WTC11 (cell line): ENCODE data around the gene IMMT. TPM values are rescaled to one million over a fixed set of nuclear protein-coding genes. Genes with fewer than 3 reads are reported as not detected.

Experiments
- ATAC-seq: fragments of 200-7000 bp; cut with Tn5 transposase; 2 replicates; pipeline ENCODE4 v1.10.0; 2021; ENCODE audit warnings: mild to moderate bottlenecking, moderate library complexity
- CTCF ChIA-PET: fragments of 300-600 bp; sonication (Branson Sonifier 250); formaldehyde crosslinking; loops from one replicate; lab custom pipeline; 2021; ENCODE audit warnings: antibody characterized with exemption; lab: Charles Lee
- POLR2A ChIA-PET: fragments of 350-600 bp; sonication (Branson Sonifier 250); formaldehyde crosslinking; loops from one replicate; lab custom pipeline; 2021; ENCODE audit warnings: antibody characterized with exemption; lab: Charles Lee
- DNase-seq: peaks from one replicate; pipeline ENCODE4 v3.0.0; 2021; ENCODE audit warnings: low spot score
- H3K27ac Mint-ChIP-seq: 2 replicates; pipeline ENCODE4 v1.8.0; 2021; ENCODE audit warnings: mixed read lengths
- H3K27me3 Mint-ChIP-seq: 2 replicates; pipeline ENCODE4 v1.8.0; 2021; ENCODE audit warnings: low read depth, mild to moderate bottlenecking, moderate library complexity, mixed read lengths
- H3K36me3 Mint-ChIP-seq: 2 replicates; pipeline ENCODE4 v1.8.0; 2021; ENCODE audit warnings: mixed read lengths
- H3K4me1 Mint-ChIP-seq: 2 replicates; pipeline ENCODE4 v1.8.0; 2022; ENCODE audit warnings: mixed read lengths
- H3K4me3 Mint-ChIP-seq: 2 replicates; pipeline ENCODE4 v1.8.0; 2021; ENCODE audit warnings: mild to moderate bottlenecking, moderate library complexity, mixed read lengths
- H3K9me3 Mint-ChIP-seq: 2 replicates; pipeline ENCODE4 v1.8.0; 2021; ENCODE audit warnings: mixed read lengths
- ATF2 ChIP-seq: sonication (generic); formaldehyde crosslinking; IDR thresholded peaks from 2 replicates; pipeline ENCODE4 v1.8.1; 2022; ENCODE audit warnings: low read depth, missing genetic modification reagents, borderline replicate concordance
- ELF4 ChIP-seq: sonication (generic); formaldehyde crosslinking; IDR thresholded peaks from 2 replicates; pipeline ENCODE4 v1.8.1; 2022; ENCODE audit warnings: low read depth, mild to moderate bottlenecking, moderate library complexity, missing genetic modification reagents
- ETV6 ChIP-seq: sonication (generic); formaldehyde crosslinking; IDR thresholded peaks from 2 replicates; pipeline ENCODE4 v1.8.1; 2022; ENCODE audit warnings: mild to moderate bottlenecking, missing genetic modification reagents
- FOXP1 ChIP-seq: sonication (generic); formaldehyde crosslinking; IDR thresholded peaks from 2 replicates; pipeline ENCODE4 v1.8.0; 2022; ENCODE audit warnings: missing genetic modification reagents, mild to moderate bottlenecking, moderate library complexity, borderline replicate concordance
- GABPB1 ChIP-seq: sonication (generic); formaldehyde crosslinking; IDR thresholded peaks from 2 replicates; pipeline ENCODE4 v1.8.1; 2023; ENCODE audit warnings: mild to moderate bottlenecking, missing genetic modification reagents
- JUN ChIP-seq: sonication (generic); formaldehyde crosslinking; IDR thresholded peaks from 2 replicates; pipeline ENCODE4 v1.8.0; 2023; ENCODE audit warnings: mild to moderate bottlenecking, missing genetic modification reagents
- KAT7 ChIP-seq: sonication (generic); formaldehyde crosslinking; IDR thresholded peaks from 2 replicates; pipeline ENCODE4 v1.8.1; 2023; ENCODE audit warnings: missing genetic modification reagents, mild to moderate bottlenecking, borderline replicate concordance
- MXD4 ChIP-seq: fragments of 250-450 bp; sonication (Bioruptor Pico); IDR thresholded peaks from 2 replicates; pipeline ENCODE4 v1.8.0; 2021; ENCODE audit warnings: mild to moderate bottlenecking, moderate library complexity, borderline replicate concordance
- NR1H2 ChIP-seq: sonication (generic); formaldehyde crosslinking; IDR thresholded peaks from 2 replicates; pipeline ENCODE4 v1.9.0; 2021; ENCODE audit warnings: mild to moderate bottlenecking, moderate library complexity, missing genetic modification reagents
- NR2C2 ChIP-seq: sonication (generic); formaldehyde crosslinking; IDR thresholded peaks from 2 replicates; pipeline ENCODE4 v1.8.0; 2022; ENCODE audit warnings: mild to moderate bottlenecking, missing genetic modification reagents
- TP53 ChIP-seq: sonication (generic); formaldehyde crosslinking; IDR thresholded peaks from 2 replicates; pipeline ENCODE4 v1.8.1; 2023; ENCODE audit warnings: mild to moderate bottlenecking, missing genetic modification reagents
- USF2 ChIP-seq: sonication (generic); formaldehyde crosslinking; IDR thresholded peaks from 2 replicates; pipeline ENCODE4 v1.8.1; 2023; ENCODE audit warnings: mild to moderate bottlenecking, missing genetic modification reagents, moderate library complexity
- ZMAT4 ChIP-seq: fragments of 250-450 bp; sonication (Bioruptor Pico); IDR thresholded peaks from 2 replicates; pipeline ENCODE4 v1.9.0; 2021; ENCODE audit warnings: mild to moderate bottlenecking
- ZNF138 ChIP-seq: sonication (generic); formaldehyde crosslinking; conservative IDR thresholded peaks from 2 replicates; pipeline ENCODE4 v1.8.1; 2022; ENCODE audit warnings: mild to moderate bottlenecking, moderate library complexity, missing genetic modification reagents
- ZNF396 ChIP-seq: fragments of 250-450 bp; sonication (Bioruptor Pico); IDR thresholded peaks from 2 replicates; pipeline ENCODE4 v1.8.0; 2021; ENCODE audit warnings: mild to moderate bottlenecking, moderate library complexity, borderline replicate concordance
- ZNF416 ChIP-seq: fragments of 250-450 bp; sonication (Bioruptor Pico); IDR thresholded peaks from 2 replicates; pipeline ENCODE4 v1.9.0; 2021; ENCODE audit warnings: mild to moderate bottlenecking, inconsistent platforms
- ZNF512 ChIP-seq: sonication (generic); formaldehyde crosslinking; IDR thresholded peaks from 2 replicates; pipeline ENCODE4 v1.8.1; 2022; ENCODE audit warnings: missing genetic modification reagents, borderline replicate concordance
- total RNA-seq: library from RNA; stranded (reverse); gene quantifications from 3 replicates; pipeline ENCODE4 v1.2.3, GENCODE V29; 2021
- TF ChIP-seq, protein P1 (sequence below): fragments of 250-450 bp; sonication (Bioruptor Pico); IDR thresholded peaks from 2 replicates; pipeline ENCODE4 v1.9.0; 2021; ENCODE audit warnings: moderate library complexity, mild to moderate bottlenecking, inconsistent platforms, borderline replicate concordance
- TF ChIP-seq, protein P2 (sequence below): sonication (generic); formaldehyde crosslinking; IDR thresholded peaks from 2 replicates; pipeline ENCODE4 v1.8.0; 2022; ENCODE audit warnings: mild to moderate bottlenecking, missing genetic modification reagents
- TF ChIP-seq, protein P3 (sequence below): sonication (generic); formaldehyde crosslinking; IDR thresholded peaks from 2 replicates; pipeline ENCODE4 v1.8.0; 2022; ENCODE audit warnings: mild to moderate bottlenecking, missing genetic modification reagents
- TF ChIP-seq, protein P4 (sequence below): sonication (generic); formaldehyde crosslinking; IDR thresholded peaks from 2 replicates; pipeline ENCODE4 v1.8.1; 2022; ENCODE audit warnings: low read depth, mild to moderate bottlenecking, moderate library complexity, missing genetic modification reagents, borderline replicate concordance

Gene IMMT
- total RNA-seq, 1 experiment from 2014 or later, result 102 TPM

DNA sequence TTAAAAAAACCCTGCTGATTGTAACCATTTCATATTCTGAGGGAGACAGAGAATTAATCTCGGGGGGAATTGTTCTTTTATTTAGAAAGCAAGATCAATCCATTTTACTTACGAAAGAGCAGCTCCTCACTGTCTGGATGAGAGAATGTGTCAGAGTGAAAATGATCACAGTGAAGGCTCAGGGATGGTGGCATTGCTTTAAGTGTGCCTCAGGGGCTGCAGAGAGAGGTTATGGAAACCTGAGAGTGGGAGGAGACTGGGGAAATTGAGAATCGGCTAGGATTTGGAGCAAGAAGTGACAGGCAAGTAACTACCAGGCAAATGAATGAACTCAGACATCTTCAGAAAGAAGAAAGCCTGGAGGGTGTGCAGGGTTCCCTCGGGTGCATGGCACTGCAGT, 38.2 kb upstream of the IMMT start:
- Mint-ChIP-seq H3K9me3 (no peaks in the 10 kb centered on the region), H3K27me3 (no peaks in the 10 kb centered on the region), H3K4me1 (peaks cover 11% of the 10 kb centered on the region), H3K4me3 (no peak overlapping the region), H3K36me3 (no peaks in the 10 kb centered on the region), H3K27ac (no peak overlapping the region)
- peak; percentile 34; the same call in 1 of the 2 replicates for ATAC-seq
- ChIA-PET POLR2A (no interaction called here), CTCF (interaction anchor here (1.1 to 1.2 kb wide), 2 partner anchors 12 to 139 kb away, joined by 3 to 7 read pairs; no protein-coding TSS in a partner anchor)
- TF ChIP-seq ZNF138 (CRISPR knock-in tag), result no peak
- DNase-seq, result no peak

GRCh38 chr2:86232910-86233309, 37.6 kb upstream of the IMMT start:
- TF ChIP-seq ZNF512 (CRISPR knock-in tag) (no peak), KAT7 (no peak), ZNF416 (CRISPR knock-in tag) (no peak), USF2 (no peak), ZNF138 (CRISPR knock-in tag) (no peak), JUN (CRISPR knock-in tag) (no peak), GABPB1 (no peak), FOXP1 (CRISPR knock-in tag) (no peak), ETV6 (CRISPR knock-in tag) (no peak)
- TF ChIP-seq, protein P1, sequence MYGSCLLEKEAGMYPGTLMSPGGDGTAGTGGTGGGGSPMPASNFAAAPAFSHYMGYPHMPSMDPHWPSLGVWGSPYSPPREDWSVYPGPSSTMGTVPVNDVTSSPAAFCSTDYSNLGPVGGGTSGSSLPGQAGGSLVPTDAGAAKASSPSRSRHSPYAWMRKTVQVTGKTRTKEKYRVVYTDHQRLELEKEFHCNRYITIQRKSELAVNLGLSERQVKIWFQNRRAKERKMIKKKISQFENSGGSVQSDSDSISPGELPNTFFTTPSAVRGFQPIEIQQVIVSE (CRISPR knock-in tag), result no peak
- TF ChIP-seq, protein P2, sequence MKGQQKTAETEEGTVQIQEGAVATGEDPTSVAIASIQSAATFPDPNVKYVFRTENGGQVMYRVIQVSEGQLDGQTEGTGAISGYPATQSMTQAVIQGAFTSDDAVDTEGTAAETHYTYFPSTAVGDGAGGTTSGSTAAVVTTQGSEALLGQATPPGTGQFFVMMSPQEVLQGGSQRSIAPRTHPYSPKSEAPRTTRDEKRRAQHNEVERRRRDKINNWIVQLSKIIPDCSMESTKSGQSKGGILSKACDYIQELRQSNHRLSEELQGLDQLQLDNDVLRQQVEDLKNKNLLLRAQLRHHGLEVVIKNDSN (CRISPR knock-in tag), result no peak
- no peaks in the 10 kb centered on the region for H3K27me3 Mint-ChIP-seq
- ChIA-PET POLR2A (no interaction called here), CTCF (interaction anchor here (1.1 to 1.2 kb wide), 2 partner anchors 12 to 140 kb away, joined by 3 to 7 read pairs; no protein-coding TSS in a partner anchor)
- H3K4me1 Mint-ChIP-seq, result peaks cover 9% of the 10 kb centered on the region
- no peak overlapping the region for H3K27ac Mint-ChIP-seq
- no peaks in the 10 kb centered on the region for H3K9me3 Mint-ChIP-seq
- H3K36me3 Mint-ChIP-seq, result no peaks in the 10 kb centered on the region
- no peak for ATAC-seq
- DNase-seq, result no peak
- no peak overlapping the region for H3K4me3 Mint-ChIP-seq

DNA sequence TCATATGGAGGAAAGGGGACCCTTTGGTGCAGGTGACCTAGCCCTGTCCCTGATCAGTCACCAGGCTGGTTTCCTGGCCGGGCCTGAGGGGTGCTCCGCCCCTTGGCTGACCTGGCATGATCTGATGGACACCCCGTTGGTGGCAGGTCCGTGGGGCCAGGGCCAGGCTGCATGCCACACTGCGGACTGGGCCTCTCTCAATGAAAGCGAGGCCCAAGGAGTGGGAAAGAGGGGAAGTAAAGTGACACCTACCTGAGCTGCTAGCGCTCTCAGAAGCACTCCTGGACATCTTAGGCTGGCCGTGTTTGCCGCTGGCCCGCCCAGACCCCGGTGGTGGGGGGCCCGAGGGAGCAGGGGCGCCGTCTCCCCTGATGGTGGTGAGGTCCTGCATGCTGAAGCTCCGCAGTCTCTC, 37.1 kb upstream of the IMMT start:
- CTCF ChIA-PET, result interaction anchor here (1.1 to 1.2 kb wide), 2 partner anchors 11 to 140 kb away, joined by 3 to 7 read pairs; no protein-coding TSS in a partner anchor
- peaks cover 9% of the 10 kb centered on the region for H3K4me1 Mint-ChIP-seq
- DNase-seq, result no peak
- TF ChIP-seq NR2C2 (no peak), ZNF396 (CRISPR knock-in tag) (no peak), ELF4 (CRISPR knock-in tag) (no peak), NR1H2 (no peak), FOXP1 (CRISPR knock-in tag) (no peak), MXD4 (CRISPR knock-in tag) (no peak), TP53 (no peak), ATF2 (CRISPR knock-in tag) (no peak), ZMAT4 (CRISPR knock-in tag) (no peak)
- TF ChIP-seq, protein P3, sequence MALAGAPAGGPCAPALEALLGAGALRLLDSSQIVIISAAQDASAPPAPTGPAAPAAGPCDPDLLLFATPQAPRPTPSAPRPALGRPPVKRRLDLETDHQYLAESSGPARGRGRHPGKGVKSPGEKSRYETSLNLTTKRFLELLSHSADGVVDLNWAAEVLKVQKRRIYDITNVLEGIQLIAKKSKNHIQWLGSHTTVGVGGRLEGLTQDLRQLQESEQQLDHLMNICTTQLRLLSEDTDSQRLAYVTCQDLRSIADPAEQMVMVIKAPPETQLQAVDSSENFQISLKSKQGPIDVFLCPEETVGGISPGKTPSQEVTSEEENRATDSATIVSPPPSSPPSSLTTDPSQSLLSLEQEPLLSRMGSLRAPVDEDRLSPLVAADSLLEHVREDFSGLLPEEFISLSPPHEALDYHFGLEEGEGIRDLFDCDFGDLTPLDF (CRISPR knock-in tag), result no peak
- TF ChIP-seq, protein P4, sequence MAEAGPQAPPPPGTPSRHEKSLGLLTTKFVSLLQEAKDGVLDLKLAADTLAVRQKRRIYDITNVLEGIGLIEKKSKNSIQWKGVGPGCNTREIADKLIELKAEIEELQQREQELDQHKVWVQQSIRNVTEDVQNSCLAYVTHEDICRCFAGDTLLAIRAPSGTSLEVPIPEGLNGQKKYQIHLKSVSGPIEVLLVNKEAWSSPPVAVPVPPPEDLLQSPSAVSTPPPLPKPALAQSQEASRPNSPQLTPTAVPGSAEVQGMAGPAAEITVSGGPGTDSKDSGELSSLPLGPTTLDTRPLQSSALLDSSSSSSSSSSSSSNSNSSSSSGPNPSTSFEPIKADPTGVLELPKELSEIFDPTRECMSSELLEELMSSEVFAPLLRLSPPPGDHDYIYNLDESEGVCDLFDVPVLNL (CRISPR knock-in tag), result no peak

More for the DNA sequence above, 37.1 kb upstream of the IMMT start:
- H3K36me3 Mint-ChIP-seq, result no peaks in the 10 kb centered on the region
- no peak overlapping the region for H3K4me3 Mint-ChIP-seq
- POLR2A ChIA-PET, result no interaction called here
- ATAC-seq, result no peak
- no peaks in the 10 kb centered on the region for H3K27me3 Mint-ChIP-seq
- no peak overlapping the region for H3K27ac Mint-ChIP-seq
- H3K9me3 Mint-ChIP-seq, result no peaks in the 10 kb centered on the region
